HG03575 (cell line): ENCODE results near the gene SAMD1.
"Not testable (repeated sequence)": the region's sequence is repeated elsewhere in the genome, so short reads cannot be mapped to it uniquely, and the experiment has no call there.

ENCODE experiments used
- ATAC-seq: cut with Tn5 transposase; IDR thresholded peaks from one replicate; pipeline ENCODE4 v1.9.1; 2021; ENCODE audit not compliant: unreplicated experiment, insufficient number of reproducible peaks, low FRiP score; ENCODE audit errors: extremely low read depth

Gene SAMD1

DNA sequence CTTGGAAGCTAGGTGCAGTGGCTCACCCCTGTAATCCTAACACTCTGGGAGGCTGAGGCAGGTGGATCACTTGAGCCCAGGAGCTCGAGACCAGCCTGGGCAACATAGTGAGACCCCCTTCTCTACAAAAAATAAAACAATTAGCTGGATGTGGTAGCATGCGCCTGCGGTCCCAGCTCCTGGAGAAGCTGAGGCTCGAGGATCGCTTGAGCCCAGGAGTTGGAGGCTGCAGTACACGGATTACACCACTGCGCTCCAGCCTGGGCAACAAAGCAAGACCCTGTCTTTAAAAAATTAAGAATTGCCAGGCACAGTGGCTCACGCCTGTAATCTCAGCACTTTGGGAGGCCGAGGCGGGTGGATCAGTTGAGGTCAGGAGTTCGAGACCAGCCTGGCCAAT lies 39.6 kb downstream of the SAMD1 start:
- not testable (repeated sequence) for ATAC-seq

DNA sequence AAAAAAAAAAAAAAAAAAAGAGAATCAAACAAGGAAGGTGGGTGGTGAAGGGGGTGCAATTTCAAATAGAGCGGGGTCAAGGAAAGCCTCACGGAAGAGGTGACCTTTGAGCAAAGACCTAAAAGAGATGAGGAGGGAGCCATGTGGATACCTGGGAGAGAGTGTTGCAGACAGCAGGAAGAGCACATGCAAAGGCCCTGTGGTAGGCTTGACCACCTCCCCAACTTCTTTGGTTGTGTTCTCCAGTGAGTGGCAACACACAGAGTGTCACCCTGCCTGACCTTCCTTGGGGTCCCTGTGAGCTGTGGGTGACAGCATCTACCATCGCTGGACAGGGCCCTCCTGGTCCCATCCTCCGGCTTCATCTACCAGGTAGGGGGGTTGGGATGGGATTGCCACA lies 40.0 kb downstream of the SAMD1 start:
- ATAC-seq: no peak

DNA sequence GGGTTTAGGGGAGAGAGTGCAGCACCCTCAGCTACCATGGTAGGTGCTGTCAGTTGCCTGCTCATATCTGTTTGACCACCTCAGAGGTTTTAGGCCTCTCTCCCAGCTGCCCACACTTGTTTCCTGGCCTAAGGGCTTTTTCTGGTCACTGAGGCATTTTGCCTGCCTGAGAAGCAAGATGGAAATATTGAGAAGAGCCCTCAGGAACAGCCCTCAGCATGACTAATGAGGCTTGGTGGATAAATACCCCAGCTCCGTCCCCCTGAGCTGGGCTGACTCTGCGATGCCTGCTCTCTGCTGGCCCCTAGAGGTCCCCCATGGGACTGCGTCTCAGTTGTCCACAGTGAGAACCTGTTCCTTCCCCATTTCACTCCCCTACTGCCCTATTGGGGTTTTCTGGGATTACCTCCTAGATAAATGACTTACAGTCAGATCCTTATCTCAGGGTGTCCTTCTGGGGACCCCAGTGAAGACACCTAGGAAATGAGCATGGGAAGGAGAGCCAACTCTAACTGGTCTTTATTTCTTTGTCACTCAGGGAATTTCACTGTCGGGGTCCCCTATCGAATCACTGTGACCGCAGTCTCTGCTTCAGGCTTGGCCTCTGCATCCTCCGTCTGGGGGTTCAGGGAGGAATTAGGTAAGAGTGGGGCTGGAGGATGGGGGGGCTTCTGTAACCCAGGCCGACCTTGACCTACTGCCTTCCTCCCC lies 42.0 kb downstream of the SAMD1 start:
- ATAC-seq: no peak

DNA sequence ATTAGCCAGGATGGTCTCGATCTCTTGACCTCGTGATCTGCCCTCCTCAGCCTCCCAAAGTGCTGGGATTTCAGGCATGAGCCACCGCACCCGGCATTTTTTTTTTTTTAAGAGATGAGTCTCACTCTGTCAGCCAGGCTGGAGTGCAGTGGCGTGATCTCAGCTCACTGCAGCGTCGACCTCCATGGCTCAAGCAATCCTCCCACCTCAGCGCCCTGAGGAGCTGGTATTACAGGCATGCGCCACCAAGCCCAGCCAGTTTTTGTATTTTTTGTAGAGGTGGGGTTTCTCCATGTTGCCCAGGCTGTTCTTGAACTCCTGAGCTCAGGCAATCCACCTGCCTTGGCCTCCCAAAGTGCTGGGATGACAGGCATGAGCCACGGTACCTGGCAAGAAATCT lies 42.7 kb downstream of the SAMD1 start:
- ATAC-seq: not testable (repeated sequence)

DNA sequence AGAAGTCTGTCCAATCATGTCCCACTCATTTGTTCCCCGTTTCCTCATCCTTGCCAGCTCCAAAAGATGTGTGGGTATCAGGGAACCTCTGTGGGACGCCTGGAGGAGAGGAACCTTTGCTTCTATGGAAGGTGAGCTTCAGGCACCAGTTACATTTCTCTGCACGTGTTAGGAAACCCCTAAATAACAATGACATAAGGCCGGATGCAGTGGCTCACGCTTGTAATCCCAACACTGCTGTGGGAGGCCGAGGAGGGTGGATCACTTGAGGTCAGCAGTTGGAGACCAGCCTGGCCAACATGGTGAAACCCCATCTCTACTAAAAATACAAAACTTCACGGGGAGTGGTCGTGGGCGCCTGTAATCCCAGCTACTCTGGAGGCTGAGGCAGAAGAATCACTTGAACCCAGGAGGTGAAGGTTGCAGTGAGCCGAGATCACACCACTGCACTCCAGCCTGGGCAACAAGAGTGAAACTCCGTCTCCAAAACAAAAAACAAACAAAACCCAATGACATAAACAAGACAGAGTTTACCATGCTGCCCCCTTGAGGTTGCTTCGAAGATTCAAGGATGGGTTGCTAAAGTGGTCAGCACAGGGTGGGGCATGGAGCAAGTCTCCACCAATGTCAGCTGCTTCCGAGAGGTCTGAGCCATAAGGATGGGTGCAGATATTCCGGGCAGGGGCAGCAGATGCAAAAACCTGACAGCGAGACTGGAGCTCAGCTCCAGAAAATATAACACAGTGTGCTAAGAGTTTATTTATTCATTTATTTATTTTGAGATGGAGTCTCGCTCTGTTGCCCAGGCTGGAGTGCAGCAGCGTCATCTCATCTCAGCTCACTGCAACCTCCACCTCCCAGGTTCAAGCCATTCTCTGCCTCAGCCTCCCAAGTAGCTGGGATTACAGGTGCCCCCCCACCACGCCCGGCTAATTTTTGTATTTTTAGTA lies 47.6 kb downstream of the SAMD1 start:
- not testable (repeated sequence) for ATAC-seq

DNA sequence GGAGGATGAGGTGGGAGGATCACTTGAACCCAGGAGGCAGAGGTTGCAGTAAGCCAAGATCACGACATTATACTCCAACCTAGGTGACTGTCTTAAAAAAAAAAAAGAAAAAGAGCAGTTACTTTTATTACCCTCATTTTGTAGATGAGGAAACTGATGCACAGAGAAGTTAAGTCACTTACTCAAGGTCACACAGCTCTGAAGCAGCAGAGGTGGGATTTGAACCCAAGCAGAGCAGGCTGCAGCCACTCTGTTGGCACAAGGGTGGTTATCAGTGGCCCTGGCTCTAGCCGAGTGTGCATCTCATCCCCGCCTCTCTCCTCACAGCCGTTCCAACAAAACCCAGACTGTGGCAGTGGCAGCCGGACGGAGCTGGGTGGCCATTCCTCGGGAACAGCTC lies 51.4 kb downstream of the SAMD1 start:
- ATAC-seq: no peak
